Loucy (cell line): ENCODE measurements around the gene RPS15A.

ENCODE experiments used
- EZH2phosphoT487 ChIP-seq: fragments of 200-600 bp; IDR thresholded peaks from 2 replicates; pipeline ENCODE4 v1.6.1; 2018; ENCODE audit warnings: antibody characterized with exemption, mild to moderate bottlenecking, moderate library complexity, borderline replicate concordance
- TF ChIP-seq, protein P1 (sequence below): fragments of 200-600 bp; sonication (generic); conservative IDR thresholded peaks from 2 replicates; pipeline ENCODE4 v1.5.1; 2014; ENCODE audit warnings: mild to moderate bottlenecking, antibody characterized with exemption, low read length

DNA sequence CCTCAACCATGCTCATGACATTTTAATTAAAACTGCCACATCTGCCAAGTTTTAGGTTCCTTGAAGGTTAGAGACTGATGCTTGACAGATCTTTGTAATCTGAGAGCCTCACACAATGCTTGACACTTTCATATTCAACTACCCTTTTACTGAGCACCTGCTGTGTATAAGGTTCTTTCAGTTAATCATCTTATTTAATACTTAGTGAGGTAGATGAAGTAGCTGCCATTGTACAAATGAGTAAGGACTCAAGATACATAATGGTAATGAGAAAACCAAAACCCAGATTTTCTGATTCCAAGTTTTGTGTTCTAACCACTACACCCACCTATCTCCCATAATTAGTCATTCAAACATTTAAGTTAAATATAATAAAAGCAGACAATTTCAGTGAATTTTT, 46.6 kb upstream of the RPS15A start:
- TF ChIP-seq, protein P1, sequence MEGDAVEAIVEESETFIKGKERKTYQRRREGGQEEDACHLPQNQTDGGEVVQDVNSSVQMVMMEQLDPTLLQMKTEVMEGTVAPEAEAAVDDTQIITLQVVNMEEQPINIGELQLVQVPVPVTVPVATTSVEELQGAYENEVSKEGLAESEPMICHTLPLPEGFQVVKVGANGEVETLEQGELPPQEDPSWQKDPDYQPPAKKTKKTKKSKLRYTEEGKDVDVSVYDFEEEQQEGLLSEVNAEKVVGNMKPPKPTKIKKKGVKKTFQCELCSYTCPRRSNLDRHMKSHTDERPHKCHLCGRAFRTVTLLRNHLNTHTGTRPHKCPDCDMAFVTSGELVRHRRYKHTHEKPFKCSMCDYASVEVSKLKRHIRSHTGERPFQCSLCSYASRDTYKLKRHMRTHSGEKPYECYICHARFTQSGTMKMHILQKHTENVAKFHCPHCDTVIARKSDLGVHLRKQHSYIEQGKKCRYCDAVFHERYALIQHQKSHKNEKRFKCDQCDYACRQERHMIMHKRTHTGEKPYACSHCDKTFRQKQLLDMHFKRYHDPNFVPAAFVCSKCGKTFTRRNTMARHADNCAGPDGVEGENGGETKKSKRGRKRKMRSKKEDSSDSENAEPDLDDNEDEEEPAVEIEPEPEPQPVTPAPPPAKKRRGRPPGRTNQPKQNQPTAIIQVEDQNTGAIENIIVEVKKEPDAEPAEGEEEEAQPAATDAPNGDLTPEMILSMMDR, result no peak
- no peak for TF ChIP-seq EZH2phosphoT487
